Measurements from ENCODE around the gene IGDCC3.
"Not testable (repeated sequence)": the region's sequence is repeated elsewhere in the genome, so short reads cannot be mapped to it uniquely, and the experiment has no call there.

The IGDCC3 gene

DNA sequence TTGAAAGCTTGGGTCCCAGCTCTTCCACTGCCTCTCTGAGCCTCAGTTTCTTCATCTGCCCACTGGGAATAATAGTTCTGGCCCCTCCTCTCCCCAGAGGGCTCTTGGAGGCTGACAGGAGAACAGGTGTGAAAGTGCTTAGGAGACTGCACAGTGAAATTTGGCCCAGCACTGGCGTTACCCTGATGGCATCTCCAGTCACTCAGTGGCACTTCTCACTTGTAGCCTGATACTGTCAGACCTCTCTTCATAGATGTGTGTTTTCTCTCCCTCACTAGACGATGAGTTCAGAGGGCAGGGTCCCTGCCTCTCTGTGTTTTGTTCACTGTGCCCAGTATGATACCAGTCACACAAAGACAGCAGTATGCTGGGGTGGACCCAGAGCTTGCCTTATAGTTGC, 22.2 kb upstream of the IGDCC3 start:
- no peak for TF ChIP-seq CTCF (IDR thresholded peaks at IDR 0.05; ENCODE audit: borderline replicate concordance, control extremely low read depth, extremely low read depth, insufficient read depth, missing control alignments)
- in situ Hi-C loops (cut with MboI; ENCODE audit: low sequenced_read_pairs, unreplicated experiment), result no loop called here
- DNase-seq (ENCODE audit: low spot score), result no peak

- in situ Hi-C loops (cut with MboI; ENCODE audit: low sequenced_read_pairs, unreplicated experiment), result no loop called here
- no peak for DNase-seq (ENCODE audit: low spot score)
- TF ChIP-seq CTCF (IDR thresholded peaks at IDR 0.05; ENCODE audit: borderline replicate concordance, control extremely low read depth, extremely low read depth, insufficient read depth, missing control alignments), result no peak
Measured at GRCh38 chr15:65399001-65399706, 21.4 kb upstream of the IGDCC3 start.

GRCh38 chr15:65398486-65398885, 20.7 kb upstream of the IGDCC3 start:
- DNase-seq (ENCODE audit: low spot score); in situ Hi-C loops (cut with MboI; ENCODE audit: low sequenced_read_pairs, unreplicated experiment): not testable (repeated sequence)

GRCh38 chr15:65396965-65397317, 19.1 kb upstream of the IGDCC3 start:
- TF ChIP-seq CTCF (IDR thresholded peaks at IDR 0.05; ENCODE audit: borderline replicate concordance, control extremely low read depth, extremely low read depth, insufficient read depth, missing control alignments), result no peak
- in situ Hi-C loops (cut with MboI; ENCODE audit: low sequenced_read_pairs, unreplicated experiment), result no loop called here
- no peak for DNase-seq (ENCODE audit: low spot score)

GRCh38 chr15:65396283-65396964, 18.6 kb upstream of the IGDCC3 start:
- in situ Hi-C loops (cut with MboI; ENCODE audit: low sequenced_read_pairs, unreplicated experiment), result no loop called here
- no peak for DNase-seq (ENCODE audit: low spot score)
- TF ChIP-seq CTCF (IDR thresholded peaks at IDR 0.05; ENCODE audit: borderline replicate concordance, control extremely low read depth, extremely low read depth, insufficient read depth, missing control alignments), result no peak

GRCh38 chr15:65395567-65396202, 17.9 kb upstream of the IGDCC3 start:
- no peak for TF ChIP-seq CTCF (IDR thresholded peaks at IDR 0.05; ENCODE audit: borderline replicate concordance, control extremely low read depth, extremely low read depth, insufficient read depth, missing control alignments)
- in situ Hi-C loops (cut with MboI; ENCODE audit: low sequenced_read_pairs, unreplicated experiment), result no loop called here
- no peak for DNase-seq (ENCODE audit: low spot score)

DNA sequence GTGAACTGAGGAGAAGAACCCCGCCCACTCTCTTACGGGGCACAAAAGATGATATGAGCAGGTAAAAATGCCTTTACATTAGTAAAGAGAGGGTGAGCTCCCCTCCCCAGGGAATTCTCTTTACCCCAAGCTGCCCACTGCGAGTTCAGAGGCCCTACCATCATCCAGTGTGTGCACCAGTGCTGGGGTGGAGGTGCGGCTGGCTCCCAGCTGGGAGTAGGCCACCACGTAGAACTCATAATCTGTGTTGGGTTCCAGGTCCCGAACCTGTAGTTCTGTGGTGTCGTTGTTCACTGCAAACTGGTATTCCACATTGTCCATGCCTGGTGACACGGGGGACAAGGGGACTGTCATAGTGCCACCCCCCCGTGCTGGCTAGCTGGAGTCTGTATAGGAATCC, 17.1 kb upstream of the IGDCC3 start:
- in situ Hi-C loops (cut with MboI; ENCODE audit: low sequenced_read_pairs, unreplicated experiment), result loop anchor here (5.0 kb wide), 1 partner anchor 73 kb away; no protein-coding TSS in a partner anchor
- no peak for DNase-seq (ENCODE audit: low spot score)
- no peak for TF ChIP-seq CTCF (IDR thresholded peaks at IDR 0.05; ENCODE audit: borderline replicate concordance, control extremely low read depth, extremely low read depth, insufficient read depth, missing control alignments)
